ENCODE results near the gene FBXO45. TPM values are rescaled to one million over a fixed set of nuclear protein-coding genes. Genes with fewer than 3 reads are reported as not detected.

Gene FBXO45
- total and polyA plus RNA-seq, 9 of the 15 experiments (the other 6 are each of a cell fraction or from before 2014, with no cell fraction given): 15.2 to 52.8 (median 37.0) TPM

DNA sequence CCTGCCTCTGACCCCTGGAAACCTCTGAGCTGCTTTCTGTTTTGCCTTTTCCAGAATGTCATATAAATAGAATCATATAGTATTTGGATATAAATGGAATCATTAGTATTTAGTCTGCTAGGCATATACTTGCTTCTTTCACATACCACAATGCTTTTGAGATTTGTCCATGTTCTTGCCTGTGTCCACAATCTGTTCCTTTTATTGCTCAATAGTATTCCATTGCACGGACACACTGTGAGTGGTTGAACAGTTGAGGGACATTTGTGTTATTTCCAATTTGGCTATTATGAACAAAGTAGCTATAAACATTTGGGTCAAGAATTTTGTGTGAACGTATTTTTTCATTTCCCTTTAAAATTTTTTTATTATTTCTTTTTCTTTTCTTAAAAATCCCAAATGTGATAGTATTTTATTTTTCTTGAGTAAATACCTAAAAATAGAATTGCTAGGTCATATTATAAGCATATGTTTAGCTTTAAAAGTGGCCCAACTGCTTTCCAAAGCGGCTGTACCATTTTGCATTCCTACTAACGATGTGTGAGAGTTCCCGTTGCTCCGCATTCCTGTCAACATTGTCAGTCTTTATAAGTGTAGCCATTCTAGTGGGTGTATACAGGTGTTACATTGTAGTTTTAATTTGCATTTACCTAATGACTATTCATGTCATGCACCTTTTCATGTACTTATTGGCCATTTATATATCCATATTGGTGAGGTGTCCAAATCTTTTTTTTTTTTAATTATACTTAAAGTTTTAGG is 26.6 kb upstream of the FBXO45 start:
- no peaks in the 10 kb centered on the region for H4K20me1 ChIP-seq (replicated peaks; ENCODE audit: control insufficient read depth, insufficient read depth, low read length)
- FAIRE-seq: no peak
- no peaks in the 10 kb centered on the region for H3K9me1 ChIP-seq (ENCODE audit: control insufficient read depth, insufficient read depth, low read length)
- no peaks in the 10 kb centered on the region for H3K27me3 ChIP-seq (ENCODE audit: control insufficient read depth in 2 of 2, insufficient read depth in 2 of 2, low read length in 2 of 2)
- no peak overlapping the region for H3K27ac ChIP-seq (ENCODE audit: extremely low read depth, low read depth, low read length)
- ChIA-PET POLR2A (no interaction called here), CTCF (ENCODE audit: low intra/inter-chr PET ratio) (no interaction called here)
- H3K9ac ChIP-seq (ENCODE audit: insufficient read depth in 1 of 2, low read depth in 2 of 2, low read length in 2 of 2): no peak overlapping the region
- no peak overlapping the region for H2AFZ ChIP-seq (ENCODE audit: low read depth, low read length)
- no peak for DNase-seq (ENCODE audit: extremely low read depth in 1 of 4, low spot score in 3 of 4)
- no peak for ATAC-seq
- WGBS (ENCODE audit: insufficient coverage, low coverage, missing lambda C conversion rate): 64% methylated on average over 6 of the region's 6 CpGs
- H3K36me3 ChIP-seq (ENCODE audit: control insufficient read depth, insufficient read depth, low read length): no peaks in the 10 kb centered on the region
- H3K4me1 ChIP-seq (replicated peaks in 1 of 2; ENCODE audit: control insufficient read depth in 2 of 2, insufficient read depth in 2 of 2, low read length in 2 of 2): peaks cover 0 to 4% of the 10 kb centered on the region in 2 experiments; a peak in 2 of 5 replicates
- no peaks in the 10 kb centered on the region; the same call in 1 of the 2 replicates for H3K9me3 ChIP-seq (replicated peaks; ENCODE audit: control insufficient read depth, insufficient read depth, low read depth, low read length)
- intact Hi-C loops (cut with micrococcal nuclease) (no loop called here), in situ Hi-C loops (cut with MboI) (no loop called here)
- TF ChIP-seq ZNF764 (CRISPR knock-in tag; IDR thresholded peaks at IDR 0.05; ENCODE audit: low read depth): no peak
- 0 out of 2 replicates have a peak, but pooled peaks have one; percentile 19 for TF ChIP-seq CEBPG (CRISPR knock-in tag; IDR thresholded peaks at IDR 0.05)
- peak; percentile 25 to 32; a peak in 1 of 4 replicates for TF ChIP-seq CEBPG (tag; conservative IDR thresholded peaks at IDR 0.05 in 1 of 2, IDR thresholded peaks at IDR 0.05 in 1 of 2)
- no peak for TF ChIP-seq XRCC5 (IDR thresholded peaks at IDR 0.05; ENCODE audit: low read depth, low read length)
- TF ChIP-seq, protein P1, sequence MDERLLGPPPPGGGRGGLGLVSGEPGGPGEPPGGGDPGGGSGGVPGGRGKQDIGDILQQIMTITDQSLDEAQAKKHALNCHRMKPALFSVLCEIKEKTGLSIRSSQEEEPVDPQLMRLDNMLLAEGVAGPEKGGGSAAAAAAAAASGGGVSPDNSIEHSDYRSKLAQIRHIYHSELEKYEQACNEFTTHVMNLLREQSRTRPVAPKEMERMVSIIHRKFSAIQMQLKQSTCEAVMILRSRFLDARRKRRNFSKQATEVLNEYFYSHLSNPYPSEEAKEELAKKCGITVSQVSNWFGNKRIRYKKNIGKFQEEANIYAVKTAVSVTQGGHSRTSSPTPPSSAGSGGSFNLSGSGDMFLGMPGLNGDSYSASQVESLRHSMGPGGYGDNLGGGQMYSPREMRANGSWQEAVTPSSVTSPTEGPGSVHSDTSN (CRISPR knock-in tag; IDR thresholded peaks at IDR 0.05; ENCODE audit: low read depth): no peak
- TF ChIP-seq, protein P1 (tag; conservative IDR thresholded peaks at IDR 0.05; ENCODE audit: low read depth): no peak
- TF ChIP-seq COPS2 (conservative IDR thresholded peaks at IDR 0.05): no peak
- no peak for TF ChIP-seq TRIM24 (IDR thresholded peaks at IDR 0.05)
- TF ChIP-seq, protein P2, sequence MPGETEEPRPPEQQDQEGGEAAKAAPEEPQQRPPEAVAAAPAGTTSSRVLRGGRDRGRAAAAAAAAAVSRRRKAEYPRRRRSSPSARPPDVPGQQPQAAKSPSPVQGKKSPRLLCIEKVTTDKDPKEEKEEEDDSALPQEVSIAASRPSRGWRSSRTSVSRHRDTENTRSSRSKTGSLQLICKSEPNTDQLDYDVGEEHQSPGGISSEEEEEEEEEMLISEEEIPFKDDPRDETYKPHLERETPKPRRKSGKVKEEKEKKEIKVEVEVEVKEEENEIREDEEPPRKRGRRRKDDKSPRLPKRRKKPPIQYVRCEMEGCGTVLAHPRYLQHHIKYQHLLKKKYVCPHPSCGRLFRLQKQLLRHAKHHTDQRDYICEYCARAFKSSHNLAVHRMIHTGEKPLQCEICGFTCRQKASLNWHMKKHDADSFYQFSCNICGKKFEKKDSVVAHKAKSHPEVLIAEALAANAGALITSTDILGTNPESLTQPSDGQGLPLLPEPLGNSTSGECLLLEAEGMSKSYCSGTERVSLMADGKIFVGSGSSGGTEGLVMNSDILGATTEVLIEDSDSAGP (CRISPR knock-in tag; IDR thresholded peaks at IDR 0.05): no peak
- no peak for TF ChIP-seq ARID1B (IDR thresholded peaks at IDR 0.05)
- BruUV-seq (replicated peaks): no TSS peak
- no peak overlapping the region for H3K4me3 ChIP-seq
- H3K79me2 ChIP-seq (ENCODE audit: control insufficient read depth, insufficient read depth, low read length): no peaks in the 10 kb centered on the region
- no peak overlapping the region for H3K4me2 ChIP-seq (ENCODE audit: insufficient read depth, low read length)
